HG03064 (cell line): Measurements from ENCODE around the gene SOX5.
"Not testable (repeated sequence)": the region's sequence is repeated elsewhere in the genome, so short reads cannot be mapped to it uniquely, and the experiment has no call there.

Source experiments
- ATAC-seq: cut with Tn5 transposase; IDR thresholded peaks from one replicate; pipeline ENCODE4 v1.9.1; 2021; ENCODE audit warnings: low read depth; ENCODE audit not compliant: unreplicated experiment

The SOX5 gene

GRCh38 chr12:23763724-23764123 lies 185.7 kb downstream of the SOX5 start:
- no peak for ATAC-seq

- no peak for ATAC-seq
Observed at GRCh38 chr12:23760495-23760894, 189.0 kb downstream of the SOX5 start.

DNA sequence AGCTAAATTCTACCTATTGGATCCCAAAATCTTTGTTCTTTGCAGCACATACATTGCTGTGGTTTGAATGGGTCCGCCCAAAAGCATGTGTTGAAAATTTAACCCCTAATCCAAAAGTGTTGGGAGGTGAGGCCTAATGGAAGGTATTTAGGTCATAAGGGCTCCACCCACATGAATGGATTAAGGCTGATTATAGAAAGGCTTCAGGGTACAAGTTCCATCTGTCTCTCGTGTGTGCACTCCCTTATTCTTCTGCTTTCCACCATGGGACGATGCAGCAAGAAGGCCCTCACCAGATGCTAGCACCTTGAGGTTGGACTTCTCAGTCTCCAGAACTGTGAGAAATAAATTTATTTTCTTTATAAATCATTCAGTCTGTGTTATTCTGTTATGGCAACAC lies 190.9 kb downstream of the SOX5 start:
- no peak for ATAC-seq

GRCh38 chr12:23757541-23757962 lies 191.9 kb downstream of the SOX5 start:
- ATAC-seq: no peak

GRCh38 chr12:23756416-23756815 lies 193.1 kb downstream of the SOX5 start:
- ATAC-seq: no peak

DNA sequence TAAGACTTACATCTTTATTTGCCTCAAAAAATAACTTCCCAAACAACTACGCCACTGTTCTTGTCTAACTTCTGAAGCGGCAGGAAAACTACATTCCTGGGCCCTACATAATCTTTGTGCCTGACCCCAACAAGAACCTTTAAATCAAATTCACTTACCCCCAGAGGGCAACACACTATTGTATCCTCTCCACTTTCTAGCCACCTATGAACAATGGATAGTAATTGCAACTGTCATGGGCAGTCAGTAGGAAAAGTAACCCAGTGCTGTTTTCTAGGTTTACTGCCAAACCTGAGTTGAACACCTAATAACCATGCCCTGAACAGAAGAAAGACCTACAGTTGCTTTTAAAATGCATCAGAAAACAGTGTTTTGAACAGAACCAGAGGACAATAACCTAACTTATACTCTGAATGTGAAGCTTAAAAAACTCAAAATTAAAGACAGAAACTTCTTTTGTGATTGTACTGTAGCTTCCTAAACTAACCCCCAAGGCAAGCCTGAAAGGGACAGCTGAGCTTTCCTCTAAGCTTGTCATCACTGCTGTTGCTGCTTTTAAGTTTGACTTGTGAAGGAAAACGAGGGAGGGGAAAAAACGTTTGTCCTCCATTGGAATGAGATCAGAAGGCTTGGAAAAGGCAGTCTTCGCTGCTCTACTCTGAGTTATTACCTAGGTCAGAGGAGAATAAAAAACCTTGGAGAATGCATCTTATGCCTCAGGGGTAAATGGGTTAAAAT lies 195.7 kb downstream of the SOX5 start:
- no peak for ATAC-seq

GRCh38 chr12:23752245-23752644 lies 197.2 kb downstream of the SOX5 start:
- no peak for ATAC-seq

DNA sequence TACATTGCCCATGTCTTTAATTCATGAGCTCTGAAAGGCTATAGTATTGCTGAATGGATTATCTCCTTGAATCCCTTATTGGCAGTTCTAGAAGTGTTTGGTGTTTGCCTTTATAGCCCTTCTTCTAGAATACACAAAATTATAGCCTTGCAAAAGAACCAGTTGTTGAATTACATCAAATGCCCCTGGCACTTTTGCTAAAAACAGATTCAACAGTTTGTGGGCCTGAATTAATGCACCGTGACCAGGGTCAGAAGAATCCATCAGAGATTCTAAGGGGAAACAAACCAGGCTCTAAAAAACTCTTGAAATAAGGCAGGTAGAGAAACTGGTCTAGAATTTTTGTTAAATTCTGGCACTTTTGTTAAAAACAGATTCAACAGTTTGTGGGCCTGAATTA lies 197.8 kb downstream of the SOX5 start:
- ATAC-seq: no peak

GRCh38 chr12:23750923-23751322 lies 198.5 kb downstream of the SOX5 start:
- no peak for ATAC-seq

- no peak for ATAC-seq
Observed at GRCh38 chr12:23744696-23745095, 204.8 kb downstream of the SOX5 start.

- no peak for ATAC-seq
Observed at GRCh38 chr12:23742574-23742973, 206.9 kb downstream of the SOX5 start.

- no peak for ATAC-seq
Observed at GRCh38 chr12:23731493-23731892, 218.0 kb downstream of the SOX5 start.

- ATAC-seq: no peak
Observed at GRCh38 chr12:23731035-23731434, 218.4 kb downstream of the SOX5 start.

- no peak for ATAC-seq
Observed at GRCh38 chr12:23729359-23729758, 220.1 kb downstream of the SOX5 start.

DNA sequence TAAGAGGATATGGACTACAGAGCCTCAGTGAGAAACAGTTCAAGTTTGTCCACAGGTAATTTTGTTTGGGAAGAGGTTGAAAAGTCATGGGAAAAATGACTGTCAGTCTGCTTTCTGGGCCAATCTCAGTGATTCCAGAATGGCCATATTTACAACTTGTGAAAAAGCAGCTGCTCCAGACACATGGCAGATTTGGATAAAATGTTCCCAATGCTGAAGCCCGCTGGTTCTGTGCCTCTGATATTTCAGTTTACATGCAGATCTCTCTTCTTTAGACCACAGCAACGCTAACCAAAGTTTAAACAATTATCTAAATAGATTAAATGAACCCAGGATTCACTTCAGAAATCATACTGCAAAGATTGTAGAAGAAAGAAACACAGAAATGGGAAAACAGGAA lies 222.8 kb downstream of the SOX5 start:
- ATAC-seq: no peak

DNA sequence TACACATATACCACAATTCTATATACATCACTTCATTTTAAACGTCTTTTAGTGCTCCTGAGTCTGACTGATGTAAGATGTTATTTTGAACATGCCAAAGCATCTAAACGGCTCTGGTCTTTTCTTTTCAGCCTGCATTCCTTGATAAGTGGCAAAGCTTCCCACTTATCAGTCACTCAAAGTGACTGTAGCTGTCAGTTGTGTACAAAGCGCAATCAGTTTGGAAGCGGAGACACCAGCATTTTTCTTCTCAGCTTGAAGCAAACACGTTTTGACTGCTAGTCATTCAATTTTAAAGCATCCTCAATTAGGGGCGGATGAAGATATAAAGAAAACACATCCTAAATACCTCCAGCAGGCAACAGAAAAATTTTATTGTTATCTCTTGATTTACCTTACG lies 226.8 kb downstream of the SOX5 start:
- no peak for ATAC-seq

GRCh38 chr12:23721268-23721667 lies 228.2 kb downstream of the SOX5 start:
- no peak for ATAC-seq

DNA sequence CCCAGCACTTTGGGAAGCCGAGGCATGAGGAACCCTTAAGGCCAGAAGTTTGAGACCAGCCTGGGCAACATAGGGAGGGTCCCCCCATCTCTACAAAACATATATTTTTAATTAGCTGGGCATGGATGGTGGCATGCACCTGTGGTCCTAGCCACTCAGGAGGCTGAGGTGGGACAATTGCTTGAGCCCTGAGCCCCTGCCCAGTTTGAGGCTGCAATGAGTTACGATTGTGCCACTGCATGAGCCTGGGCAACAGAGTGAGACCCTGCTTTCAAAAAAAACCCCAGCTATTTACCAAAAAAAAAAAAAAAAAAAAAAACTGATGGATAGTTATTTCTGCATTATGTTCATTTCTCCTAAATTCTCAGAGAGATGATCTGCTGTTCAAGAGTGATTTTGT lies 230.0 kb downstream of the SOX5 start:
- no peak for ATAC-seq

GRCh38 chr12:23710361-23710760 lies 239.1 kb downstream of the SOX5 start:
- not testable (repeated sequence) for ATAC-seq

- no peak for ATAC-seq
Observed at GRCh38 chr12:23708185-23708837, 241.2 kb downstream of the SOX5 start.

DNA sequence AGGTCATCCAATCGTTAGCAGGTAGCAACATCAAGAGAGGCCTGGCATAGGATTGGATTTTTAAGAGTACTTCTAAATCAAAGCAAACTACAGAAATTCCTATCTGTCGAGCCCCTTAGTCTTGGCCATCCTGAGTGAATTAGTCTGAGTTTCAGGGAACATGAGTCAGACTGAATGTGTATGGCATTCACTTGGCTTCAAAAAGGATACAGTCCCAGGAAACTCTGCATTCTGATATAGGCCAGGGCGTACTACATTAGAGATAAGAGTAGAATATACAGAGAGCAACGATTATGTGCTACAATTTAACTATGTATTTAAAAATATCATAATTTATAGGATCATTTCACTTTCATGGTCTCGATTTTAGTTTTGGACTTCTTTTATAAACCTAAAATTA lies 242.2 kb downstream of the SOX5 start:
- no peak for ATAC-seq
